ENCODE results near the gene TSN.
"Not testable (repeated sequence)": the region's sequence is repeated elsewhere in the genome, so short reads cannot be mapped to it uniquely, and the experiment has no call there.

TSN gene

DNA sequence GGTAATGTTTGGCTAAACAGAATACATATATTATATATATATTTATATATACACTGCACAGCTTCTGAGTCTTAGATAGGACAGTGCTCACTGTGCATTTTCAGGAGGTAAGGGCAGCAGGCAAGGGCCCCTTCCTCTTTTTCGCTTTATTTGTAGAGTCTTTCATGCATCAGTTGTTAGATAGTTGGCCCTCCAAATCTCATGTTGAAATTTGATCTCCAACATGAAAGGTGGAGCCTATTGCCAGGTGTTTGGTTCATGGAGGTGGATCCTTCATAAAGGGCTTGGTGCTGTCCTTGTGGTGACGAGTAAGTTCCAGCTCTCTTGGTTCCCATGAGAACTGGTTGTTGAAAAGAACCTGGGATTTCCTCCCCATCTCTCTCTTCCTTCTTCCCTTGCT is 48.1 kb downstream of the TSN start:
- Histone ChIP-seq H3K27ac (peak overlapping the region in 2 of 11 experiments; percentile 33 to 36; a peak in 4 of 22 replicates), H3K27me3 (no peaks in the 10 kb centered on the region), H3K36me3 (no peaks in the 10 kb centered on the region), H3K9me3 (replicated peaks in 1 of 11) (peaks cover 17 to 24% (median 18%) of the 10 kb centered on the region in 11 experiments), H3K4me2 (peak overlapping the region in 10 of 11 experiments; percentile 40 to 76 (median 62); a peak in 19 of 22 replicates), H3K9ac (no peak overlapping the region), H3K4me3 (no peak overlapping the region), H3K4me1 (peaks cover 18 to 26% (median 23%) of the 10 kb centered on the region in 10 experiments), H4K20me1 (no peaks in the 10 kb centered on the region)
- TF ChIP-seq Cebpa-rat (IDR thresholded peaks at IDR 0.05): no peak

GRCh38 chr2:121804340-121804739 is 48.9 kb downstream of the TSN start:
- Histone ChIP-seq H3K9ac (no peak overlapping the region), H3K27ac (peak overlapping the region in 5 of 11 experiments; percentile 1 to 36 (median 6); a peak in 4 of 22 replicates), H3K4me3 (no peak overlapping the region), H3K4me2 (peak overlapping the region; percentile 40 to 76 (median 59); a peak in 19 of 22 replicates), H3K27me3 (no peaks in the 10 kb centered on the region), H3K9me3 (replicated peaks in 1 of 11) (peaks cover 17 to 24% (median 18%) of the 10 kb centered on the region in 11 experiments), H3K4me1 (peaks cover 18 to 26% (median 23%) of the 10 kb centered on the region in 10 experiments), H3K36me3 (no peaks in the 10 kb centered on the region), H4K20me1 (no peaks in the 10 kb centered on the region)
- TF ChIP-seq Cebpa-rat (IDR thresholded peaks at IDR 0.05): no peak

DNA sequence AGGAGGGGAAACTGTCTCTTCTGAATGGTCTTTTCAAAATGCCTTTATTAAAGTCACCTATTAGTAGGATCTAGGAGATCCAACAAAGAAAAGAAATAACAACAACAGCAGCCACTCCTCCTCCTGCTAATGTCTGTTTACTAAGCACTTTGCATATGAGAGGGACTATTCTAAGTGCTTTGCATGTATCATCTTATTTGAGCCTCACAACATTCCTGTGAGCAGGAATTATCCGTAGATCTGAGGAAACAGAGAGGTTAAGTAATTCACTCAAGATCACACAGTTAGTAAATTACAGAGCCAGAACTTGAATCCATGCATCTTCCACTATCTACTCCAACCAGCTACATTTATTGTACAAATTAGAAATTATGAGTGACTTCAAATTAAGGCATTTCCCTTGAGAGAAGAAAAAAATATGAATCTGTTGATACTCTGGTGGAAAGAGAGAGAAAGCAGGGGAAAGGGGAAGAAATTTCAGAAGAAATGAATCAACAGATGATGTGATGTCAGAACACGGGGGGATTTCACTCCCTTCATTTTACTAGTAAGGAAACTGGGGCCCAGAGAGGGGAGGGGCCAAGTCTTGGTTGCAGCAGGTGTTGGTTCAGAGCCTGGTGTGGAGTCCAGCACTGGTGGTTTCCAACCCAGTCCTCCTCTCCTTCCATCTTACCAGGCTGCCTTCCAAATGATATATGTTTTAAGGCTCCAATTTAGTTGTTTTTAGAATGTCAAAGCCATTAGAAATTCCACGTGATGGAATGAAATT is 49.7 kb downstream of the TSN start:
- Histone ChIP-seq H3K9ac (0 out of 22 replicates have a peak overlapping the region, but pooled peaks of 1 of the 11 experiments have one; percentile 6), H3K4me2 (peak overlapping the region in 10 of 11 experiments; percentile 40 to 76 (median 62); a peak in 17 of 22 replicates)
- TF ChIP-seq Cebpa-rat (IDR thresholded peaks at IDR 0.05): no peak

GRCh38 chr2:121805766-121806143 is 50.3 kb downstream of the TSN start:
- no peaks in the 10 kb centered on the region for H3K27me3 ChIP-seq

More for the DNA sequence above, 49.7 kb downstream of the TSN start:
- Histone ChIP-seq H3K27me3 (no peaks in the 10 kb centered on the region), H4K20me1 (no peaks in the 10 kb centered on the region), H3K4me3 (no peak overlapping the region), H3K9me3 (replicated peaks in 1 of 11) (peaks cover 17 to 24% (median 18%) of the 10 kb centered on the region in 11 experiments), H3K27ac (peak overlapping the region in 6 of 11 experiments; percentile 1 to 36 (median 11); a peak in 5 of 22 replicates), H3K36me3 (no peaks in the 10 kb centered on the region), H3K4me1 (peaks cover 18 to 26% (median 23%) of the 10 kb centered on the region in 10 experiments)

GRCh38 chr2:121807771-121808170 is 52.3 kb downstream of the TSN start:
- H3K36me3 ChIP-seq: not testable (repeated sequence)
- H3K4me1 ChIP-seq: peaks cover 18 to 27% (median 23%) of the 10 kb centered on the region in 10 experiments

More at GRCh38 chr2:121805766-121806143, 50.3 kb downstream of the TSN start:
- Histone ChIP-seq H3K9ac (no peak overlapping the region), H3K4me3 (no peak overlapping the region), H3K27ac (no peak overlapping the region), H4K20me1 (no peaks in the 10 kb centered on the region), H3K4me1 (peaks cover 18 to 26% (median 23%) of the 10 kb centered on the region in 10 experiments), H3K9me3 (replicated peaks in 1 of 11) (peaks cover 17 to 19% (median 18%) of the 10 kb centered on the region in 11 experiments), H3K36me3 (no peaks in the 10 kb centered on the region), H3K4me2 (peak overlapping the region in 1 of 11 experiments; percentile 71; a peak in 1 of 22 replicates)
- no peak for TF ChIP-seq Cebpa-rat (IDR thresholded peaks at IDR 0.05)

GRCh38 chr2:121809607-121810006 is 54.2 kb downstream of the TSN start:
- no peak overlapping the region for H3K9ac ChIP-seq
- TF ChIP-seq Cebpa-rat (IDR thresholded peaks at IDR 0.05): no peak
- H3K27ac ChIP-seq: no peak overlapping the region
- peaks cover 0 to 12% (median 3%) of the 10 kb centered on the region in 11 experiments; a peak in 5 of 22 replicates for H3K9me3 ChIP-seq (replicated peaks in 1 of 11)
- H3K4me2 ChIP-seq: no peak overlapping the region
- H3K36me3 ChIP-seq: no peaks in the 10 kb centered on the region
- no peaks in the 10 kb centered on the region for H3K27me3 ChIP-seq
- H4K20me1 ChIP-seq: no peaks in the 10 kb centered on the region
- H3K4me3 ChIP-seq: no peak overlapping the region
- H3K4me1 ChIP-seq: peaks cover 5 to 13% (median 12%) of the 10 kb centered on the region in 10 experiments

More at GRCh38 chr2:121807771-121808170, 52.3 kb downstream of the TSN start:
- H3K4me3 ChIP-seq, H3K27ac ChIP-seq, H3K4me2 ChIP-seq, H3K27me3 ChIP-seq, H4K20me1 ChIP-seq, H3K9ac ChIP-seq: not testable (repeated sequence)
- H3K9me3 ChIP-seq (replicated peaks in 1 of 11): peaks cover under 1 to 11% (median under 1%) of the 10 kb centered on the region in 11 experiments; a peak in 15 of 22 replicates

DNA sequence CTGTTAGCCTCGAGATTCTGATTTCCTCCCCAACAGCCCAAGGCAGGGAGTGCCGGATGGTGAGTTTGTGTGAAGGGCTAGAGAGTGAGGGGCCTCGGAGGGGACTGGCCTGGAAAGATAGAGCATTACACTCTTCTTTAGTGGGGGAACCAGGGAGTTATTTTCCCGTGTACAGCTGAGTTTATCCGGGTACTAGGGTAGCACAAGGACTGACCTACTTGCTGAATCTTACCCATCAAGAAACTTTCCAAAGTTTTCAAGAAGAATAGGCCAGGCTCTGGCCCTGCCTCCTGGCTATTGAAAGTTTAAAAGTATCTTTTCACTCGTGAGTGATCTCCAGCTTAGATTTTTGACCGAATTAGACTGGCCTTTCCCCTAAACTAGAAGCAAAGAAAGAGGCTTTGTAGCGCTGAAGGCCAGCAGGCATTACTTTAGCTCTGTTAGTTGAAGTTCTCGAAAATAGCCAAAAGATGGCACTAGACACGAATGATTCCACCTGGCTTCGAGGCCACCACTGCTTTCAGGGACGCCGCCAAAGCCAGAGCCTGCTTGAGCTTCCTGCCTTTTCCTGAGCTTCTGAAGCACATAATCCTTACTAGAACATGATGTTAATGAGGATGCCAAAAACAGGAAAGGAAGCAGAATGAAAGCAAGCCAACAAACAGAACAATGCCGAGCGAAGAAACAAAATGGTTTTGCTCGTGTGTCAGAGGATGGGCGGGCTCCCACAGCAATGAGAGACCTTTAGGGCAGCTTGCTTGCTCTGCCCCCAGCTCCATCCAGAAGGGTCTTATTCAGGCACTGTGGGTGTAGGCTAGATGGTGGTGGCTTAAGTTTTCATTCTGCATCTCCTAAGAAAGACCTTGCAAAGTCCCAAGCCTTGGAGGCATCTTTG is 55.8 kb downstream of the TSN start:
- peaks cover 0 to 19% (median 11%) of the 10 kb centered on the region in 10 experiments; a peak in 10 of 20 replicates for H3K4me1 ChIP-seq
- TF ChIP-seq Cebpa-rat (IDR thresholded peaks at IDR 0.05): no peak
- no peaks in the 10 kb centered on the region for H3K36me3 ChIP-seq
- H3K27me3 ChIP-seq: no peaks in the 10 kb centered on the region
- H3K27ac ChIP-seq: no peak overlapping the region
- no peak overlapping the region for H3K9ac ChIP-seq
- H3K9me3 ChIP-seq (replicated peaks in 1 of 11): peaks cover 0 to 16% (median 4%) of the 10 kb centered on the region in 11 experiments; a peak in 5 of 22 replicates
- H3K4me3 ChIP-seq: no peak overlapping the region
- no peak overlapping the region for H3K4me2 ChIP-seq
- no peaks in the 10 kb centered on the region for H4K20me1 ChIP-seq

DNA sequence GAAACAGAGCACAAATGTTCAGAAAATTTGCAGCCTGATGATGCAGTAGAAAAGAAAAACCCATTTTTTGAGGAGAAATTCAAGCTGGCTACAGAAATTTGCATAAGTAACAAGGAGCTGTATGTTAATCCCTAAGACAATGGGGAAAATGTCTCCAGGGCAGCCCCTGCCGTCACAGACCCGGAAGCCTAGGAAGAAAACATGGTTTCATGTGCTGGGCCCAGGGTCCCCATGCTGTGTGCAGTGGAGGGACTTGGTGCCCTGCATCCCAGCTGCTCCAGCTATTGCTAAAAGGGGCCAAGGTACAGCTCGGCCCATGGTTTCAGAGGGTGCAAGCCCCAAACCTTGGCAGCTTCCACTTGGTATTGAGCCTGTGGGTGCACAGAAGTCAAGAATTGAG is 57.6 kb downstream of the TSN start:
- not testable (repeated sequence) for H3K27me3 ChIP-seq, H3K4me3 ChIP-seq, H3K36me3 ChIP-seq, H3K27ac ChIP-seq, H3K9ac ChIP-seq, H3K4me2 ChIP-seq, H4K20me1 ChIP-seq
- Histone ChIP-seq H3K4me1 (peaks cover 0 to 37% (median 18%) of the 10 kb centered on the region in 10 experiments; a peak in 11 of 20 replicates), H3K9me3 (replicated peaks in 1 of 11) (peaks cover 13 to 31% (median 17%) of the 10 kb centered on the region in 11 experiments)
